NB4 (cell line): ENCODE measurements around the gene EXOSC7.

Experiments
- DNase-seq: peaks from one replicate; pipeline ENCODE4 v3.0.0; 2010; ENCODE audit warnings: low read depth
- H3K4me3 ChIP-seq: one replicate; pipeline ENCODE4 v1.5.1; 2011; ENCODE audit warnings: mild to moderate bottlenecking, low read depth, low read length, moderate library complexity
- MYC ChIP-seq: IDR thresholded peaks from 2 replicates; pipeline ENCODE4 v1.6.1; 2011; ENCODE audit warnings: low read depth, low read length
- POLR2A ChIP-seq: IDR thresholded peaks from 2 replicates; pipeline ENCODE4 v1.6.1; 2011; ENCODE audit warnings: mild to moderate bottlenecking; ENCODE audit not compliant: insufficient read length; ENCODE audit errors: extremely low read depth
- TF ChIP-seq, protein P1 (sequence below): IDR thresholded peaks from 2 replicates; pipeline ENCODE4 v1.6.1; 2011; ENCODE audit warnings: low read depth, low read length
- TF ChIP-seq, protein P2 (sequence below): IDR thresholded peaks from one replicate; pipeline ENCODE4 v1.5.1; 2012; ENCODE audit warnings: low read depth, low read length

EXOSC7 gene

DNA sequence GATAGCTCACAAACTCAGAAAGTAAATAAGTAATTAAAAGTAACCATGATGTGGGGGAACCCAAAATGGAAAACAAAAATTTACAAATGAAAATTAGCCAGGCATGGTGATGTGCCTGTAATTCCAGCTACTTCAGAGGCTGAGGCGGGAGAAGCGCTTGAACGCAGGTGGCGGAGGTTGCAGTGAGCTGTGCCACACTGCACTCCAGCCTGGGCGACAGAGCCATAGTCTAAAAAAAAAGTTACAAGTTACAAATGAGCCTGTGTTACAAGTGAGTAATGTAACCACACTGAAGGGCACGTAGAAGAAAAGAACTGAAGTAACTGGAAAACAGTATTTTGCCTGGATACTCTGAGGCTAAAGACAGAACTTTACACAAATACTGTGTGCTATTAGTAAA is 11.3 kb downstream of the EXOSC7 start:
- TF ChIP-seq POLR2A (no peak), MYC (no peak)
- TF ChIP-seq, protein P1, sequence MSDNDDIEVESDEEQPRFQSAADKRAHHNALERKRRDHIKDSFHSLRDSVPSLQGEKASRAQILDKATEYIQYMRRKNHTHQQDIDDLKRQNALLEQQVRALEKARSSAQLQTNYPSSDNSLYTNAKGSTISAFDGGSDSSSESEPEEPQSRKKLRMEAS = no peak
- TF ChIP-seq, protein P2, sequence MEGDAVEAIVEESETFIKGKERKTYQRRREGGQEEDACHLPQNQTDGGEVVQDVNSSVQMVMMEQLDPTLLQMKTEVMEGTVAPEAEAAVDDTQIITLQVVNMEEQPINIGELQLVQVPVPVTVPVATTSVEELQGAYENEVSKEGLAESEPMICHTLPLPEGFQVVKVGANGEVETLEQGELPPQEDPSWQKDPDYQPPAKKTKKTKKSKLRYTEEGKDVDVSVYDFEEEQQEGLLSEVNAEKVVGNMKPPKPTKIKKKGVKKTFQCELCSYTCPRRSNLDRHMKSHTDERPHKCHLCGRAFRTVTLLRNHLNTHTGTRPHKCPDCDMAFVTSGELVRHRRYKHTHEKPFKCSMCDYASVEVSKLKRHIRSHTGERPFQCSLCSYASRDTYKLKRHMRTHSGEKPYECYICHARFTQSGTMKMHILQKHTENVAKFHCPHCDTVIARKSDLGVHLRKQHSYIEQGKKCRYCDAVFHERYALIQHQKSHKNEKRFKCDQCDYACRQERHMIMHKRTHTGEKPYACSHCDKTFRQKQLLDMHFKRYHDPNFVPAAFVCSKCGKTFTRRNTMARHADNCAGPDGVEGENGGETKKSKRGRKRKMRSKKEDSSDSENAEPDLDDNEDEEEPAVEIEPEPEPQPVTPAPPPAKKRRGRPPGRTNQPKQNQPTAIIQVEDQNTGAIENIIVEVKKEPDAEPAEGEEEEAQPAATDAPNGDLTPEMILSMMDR = no peak
- no peak overlapping the region for H3K4me3 ChIP-seq
- DNase-seq = no peak

DNA sequence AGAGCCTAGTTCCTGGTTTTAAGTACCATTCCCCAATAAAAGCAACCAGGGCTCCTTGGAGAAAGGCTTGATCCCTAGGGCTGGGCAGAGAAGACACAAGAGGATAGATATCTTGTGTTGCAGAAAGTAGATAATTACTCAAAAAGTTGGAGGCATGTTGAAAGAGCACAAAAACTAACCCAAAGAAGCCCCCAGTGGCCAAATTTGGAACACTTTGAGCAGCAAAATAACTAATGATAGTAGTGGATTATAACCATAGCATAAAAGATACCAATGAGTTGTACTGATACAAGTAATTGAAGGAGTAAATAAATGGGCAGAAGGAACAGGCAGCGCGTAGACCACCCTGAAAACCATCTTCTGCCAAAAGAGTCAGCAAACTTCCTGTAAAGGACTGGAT is 12.0 kb downstream of the EXOSC7 start:
- H3K4me3 ChIP-seq = no peak overlapping the region
- DNase-seq = peak; percentile 48
- TF ChIP-seq, protein P2 = peak; percentile 56
- TF ChIP-seq POLR2A (no peak), MYC (no peak)
- TF ChIP-seq, protein P1 = no peak

- TF ChIP-seq, protein P2 = no peak
- TF ChIP-seq, protein P1 = no peak
- TF ChIP-seq MYC = no peak
- no peak for TF ChIP-seq POLR2A
- no peak overlapping the region for H3K4me3 ChIP-seq
- DNase-seq = no peak
Measured at GRCh38 chr3:44989141-44989540, 13.1 kb downstream of the EXOSC7 start.

GRCh38 chr3:44989636-44990373 is 13.8 kb downstream of the EXOSC7 start:
- DNase-seq = no peak
- no peak overlapping the region for H3K4me3 ChIP-seq
- TF ChIP-seq, protein P1 = no peak
- TF ChIP-seq MYC = no peak
- TF ChIP-seq, protein P2 = no peak
- TF ChIP-seq POLR2A = no peak

- no peak overlapping the region for H3K4me3 ChIP-seq
- TF ChIP-seq MYC = no peak
- TF ChIP-seq, protein P2 = no peak
- TF ChIP-seq, protein P1 = no peak
- TF ChIP-seq POLR2A = no peak
- DNase-seq = no peak
Measured at GRCh38 chr3:44991326-44991725, 15.3 kb downstream of the EXOSC7 start.
